ENCODE data around the gene ZNF646.

ZNF646 gene

GRCh38 chr16:31055613-31056012, 18.6 kb upstream of the ZNF646 start:
- H3K4me3 ChIP-seq (replicated peaks; ENCODE audit: low read depth, low read length), result no peak overlapping the region
- DNase-seq (ENCODE audit: low read depth), result no peak
- TF ChIP-seq CTCF (IDR thresholded peaks at IDR 0.05; ENCODE audit: low read length, missing control alignments), result no peak

- DNase-seq (ENCODE audit: low read depth), result no peak
- H3K4me3 ChIP-seq (replicated peaks; ENCODE audit: low read depth, low read length), result no peak overlapping the region
- TF ChIP-seq CTCF (IDR thresholded peaks at IDR 0.05; ENCODE audit: low read length, missing control alignments), result no peak
Observed at GRCh38 chr16:31061126-31061812, 13.0 kb upstream of the ZNF646 start.

DNA sequence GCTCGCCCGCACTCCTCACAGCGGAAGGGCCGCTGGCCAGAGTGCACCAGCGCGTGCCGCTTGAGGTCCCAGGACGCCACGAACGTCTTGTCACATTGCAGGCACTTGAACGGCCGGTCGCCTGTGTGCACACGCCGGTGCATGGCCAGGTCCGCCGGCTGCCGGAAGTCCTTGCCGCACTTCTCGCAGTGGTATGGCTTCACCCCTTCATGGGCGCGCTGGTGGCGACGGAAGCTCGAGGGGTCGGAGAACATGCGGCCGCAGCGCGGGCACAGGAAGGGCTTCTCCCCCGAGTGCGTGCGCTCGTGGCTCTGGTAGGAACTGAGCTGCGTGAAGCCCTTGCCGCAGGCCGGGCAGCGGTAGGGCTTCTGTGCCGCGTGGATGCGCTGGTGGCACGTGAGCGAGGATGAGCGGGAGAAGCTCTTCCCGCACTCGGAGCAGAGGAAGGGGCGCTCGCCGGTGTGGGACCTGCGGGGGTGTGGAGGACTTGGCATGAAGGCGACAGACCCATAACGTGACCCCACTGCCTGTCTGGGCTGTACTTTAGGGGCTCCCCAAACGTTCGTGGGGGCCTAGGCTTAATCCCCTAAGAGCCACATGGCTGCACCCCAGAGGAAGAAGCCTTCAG, 12.3 kb upstream of the ZNF646 start:
- H3K4me3 ChIP-seq (replicated peaks; ENCODE audit: low read depth, low read length), result no peak overlapping the region
- DNase-seq (ENCODE audit: low read depth), result no peak
- no peak for TF ChIP-seq CTCF (IDR thresholded peaks at IDR 0.05; ENCODE audit: low read length, missing control alignments)

DNA sequence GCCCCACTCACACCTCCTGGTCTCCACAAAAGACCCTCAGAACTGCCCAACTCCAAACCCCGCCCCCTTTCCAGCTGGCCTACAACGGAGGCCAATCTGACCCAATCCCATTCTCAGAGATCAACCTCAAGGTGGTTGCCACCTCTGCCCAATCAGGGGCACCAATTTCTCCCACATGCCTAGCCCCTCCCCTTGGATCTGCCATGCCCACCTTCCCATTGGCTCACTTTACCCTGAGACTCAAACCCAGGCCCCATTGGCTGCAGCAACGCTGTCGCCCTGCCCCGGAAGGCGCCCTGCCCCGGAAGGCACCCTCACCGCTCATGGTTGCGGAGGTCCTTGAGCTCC, 10.8 kb upstream of the ZNF646 start:
- TF ChIP-seq CTCF (IDR thresholded peaks at IDR 0.05; ENCODE audit: low read length, missing control alignments), result no peak
- no peak for DNase-seq (ENCODE audit: low read depth)
- no peak overlapping the region for H3K4me3 ChIP-seq (replicated peaks; ENCODE audit: low read depth, low read length)

DNA sequence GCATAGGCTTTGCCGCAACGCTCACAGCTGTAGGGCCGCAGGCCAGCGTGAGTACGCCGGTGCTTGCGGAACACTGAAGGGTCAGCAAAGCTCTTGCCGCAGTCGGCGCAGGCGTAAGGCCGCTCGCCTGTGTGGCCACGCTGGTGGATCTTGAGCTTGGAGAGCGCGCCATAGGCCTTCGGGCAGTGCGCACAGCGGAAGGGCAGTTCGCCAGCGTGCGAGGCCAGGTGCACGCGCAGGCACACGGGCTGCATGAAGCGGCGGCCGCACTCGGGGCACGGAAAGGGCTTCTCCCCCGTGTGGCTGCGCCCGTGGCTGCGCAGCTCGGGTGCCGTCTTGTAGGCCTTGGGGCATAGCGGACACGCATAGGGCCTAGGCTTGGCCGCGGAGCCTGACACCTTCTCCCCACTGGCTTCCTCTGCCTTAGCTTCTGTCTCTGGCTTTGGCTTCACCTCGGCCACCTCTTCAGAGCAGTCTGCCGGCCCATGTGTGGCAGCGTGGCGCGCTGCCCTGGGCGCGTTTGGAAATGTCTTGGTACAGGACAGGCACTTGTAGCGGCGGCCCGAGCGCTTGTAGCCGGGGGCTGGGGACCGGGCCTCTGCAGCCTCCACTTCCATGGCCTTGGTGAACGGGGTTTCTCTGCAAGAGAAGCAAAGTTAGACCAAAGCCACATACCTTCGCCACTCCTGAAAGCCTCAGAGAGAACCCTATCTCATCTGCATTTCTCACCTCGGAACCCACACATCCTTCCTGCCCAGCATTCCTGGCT, 10.2 kb upstream of the ZNF646 start:
- TF ChIP-seq CTCF (IDR thresholded peaks at IDR 0.05; ENCODE audit: low read length, missing control alignments), result no peak
- H3K4me3 ChIP-seq (replicated peaks; ENCODE audit: low read depth, low read length), result no peak overlapping the region
- DNase-seq (ENCODE audit: low read depth), result no peak

- TF ChIP-seq CTCF (IDR thresholded peaks at IDR 0.05; ENCODE audit: low read length, missing control alignments), result no peak
- DNase-seq (ENCODE audit: low read depth), result peak; percentile 90
- H3K4me3 ChIP-seq (replicated peaks; ENCODE audit: low read depth, low read length), result no peak overlapping the region
Observed at GRCh38 chr16:31064882-31065461, 9.2 kb upstream of the ZNF646 start.

Data from fibroblast of pulmonary artery (primary cell).